HEK293 (cell line): ENCODE data around the gene SLC37A3.
A peak's percentile ranks its signal among the peaks of the same experiment; 100 is the strongest.
"Not testable (repeated sequence)": the region's sequence is repeated elsewhere in the genome, so short reads cannot be mapped to it uniquely, and the experiment has no call there.

Source experiments
- CTCF ChIA-PET: fragments of 350-600 bp; formaldehyde crosslinking; extraction: SDS; loops from one replicate; lab custom pipeline; 2021; ENCODE audit warnings: antibody characterized with exemption; lab: Yijun Ruan, JAX
- POLR2A ChIA-PET: fragments of 300-600 bp; formaldehyde crosslinking; extraction: SDS; loops from one replicate; lab custom pipeline; 2020; ENCODE audit warnings: antibody characterized with exemption, inconsistent platforms; lab: Yijun Ruan, JAX
- H3K27ac ChIP-seq: fragments of 200-500 bp; sonication (Bioruptor generic); 2 replicates; pipeline ENCODE4 v1.5.1; 2014; ENCODE audit warnings: low read depth, low read length, control low read depth, inconsistent platforms; ENCODE audit errors: extremely low read depth
- H3K36me3 ChIP-seq, 2 experiments: fragments of 200-500 bp in 1 of 2; sonication (Bioruptor generic) in 1 of 2; 1 replicate in 1 of 2; 2 replicates in 1 of 2; pipeline ENCODE4 v1.5.1; 2014 to 2017; ENCODE audit warnings: inconsistent platforms in 2 of 2, low read length in 2 of 2; ENCODE audit not compliant: control insufficient read depth in 2 of 2, insufficient read depth in 1 of 2
- H3K4me1 ChIP-seq: fragments of 200-500 bp; sonication (Bioruptor generic); 2 replicates; pipeline ENCODE4 v1.5.1; 2014; ENCODE audit warnings: mild to moderate bottlenecking, low read length, inconsistent platforms; ENCODE audit not compliant: control insufficient read depth, insufficient read depth
- H3K4me3 ChIP-seq: 2 replicates; pipeline ENCODE4 v1.5.1; 2011; ENCODE audit warnings: low read depth, mild to moderate bottlenecking, control low read depth, low read length, moderate library complexity
- H3K9me3 ChIP-seq: fragments of 200-500 bp; sonication (Bioruptor generic); 2 replicates; pipeline ENCODE4 v1.5.1; 2014; ENCODE audit warnings: low read depth, low read length, inconsistent platforms; ENCODE audit not compliant: control insufficient read depth, insufficient read depth
- ZBTB17 ChIP-seq: fragments of 450-650 bp; formaldehyde crosslinking; IDR thresholded peaks from 2 replicates; pipeline ENCODE4 v1.5.1; 2016; ENCODE audit warnings: missing biosample characterization, missing genetic modification characterization
- ZIC2 ChIP-seq: fragments of 450-650 bp; formaldehyde crosslinking; IDR thresholded peaks from 2 replicates; pipeline ENCODE4 v1.5.1; 2016; ENCODE audit warnings: missing biosample characterization, missing genetic modification characterization
- ZNF121 ChIP-seq: fragments of 450-650 bp; formaldehyde crosslinking; IDR thresholded peaks from 2 replicates; pipeline ENCODE4 v1.5.1; 2016; ENCODE audit warnings: missing biosample characterization, missing genetic modification characterization
- ZNF169 ChIP-seq: fragments of 450-650 bp; formaldehyde crosslinking; IDR thresholded peaks from 2 replicates; pipeline ENCODE4 v1.5.1; 2016; ENCODE audit warnings: missing biosample characterization, missing genetic modification characterization
- ZNF37A ChIP-seq: fragments of 450-650 bp; IDR thresholded peaks from 2 replicates; pipeline ENCODE4 v1.5.1; 2018; ENCODE audit warnings: missing biosample characterization, missing genetic modification characterization
- ZNF521 ChIP-seq: fragments of 450-650 bp; formaldehyde crosslinking; IDR thresholded peaks from 2 replicates; pipeline ENCODE4 v1.5.1; 2017; ENCODE audit warnings: missing biosample characterization, mild to moderate bottlenecking, missing genetic modification characterization
- ZNF544 ChIP-seq: fragments of 450-650 bp; formaldehyde crosslinking; IDR thresholded peaks from 2 replicates; pipeline ENCODE4 v1.5.0; 2017; ENCODE audit warnings: missing biosample characterization, missing genetic modification characterization
- TF ChIP-seq, protein P1 (sequence below): fragments of 450-650 bp; formaldehyde crosslinking; IDR thresholded peaks from 2 replicates; pipeline ENCODE4 v1.5.1; 2016; ENCODE audit warnings: missing biosample characterization, missing genetic modification characterization, borderline replicate concordance
- TF ChIP-seq, protein P2 (sequence below): fragments of 450-650 bp; formaldehyde crosslinking; IDR thresholded peaks from 2 replicates; pipeline ENCODE4 v1.5.1; 2016; ENCODE audit warnings: missing biosample characterization, missing genetic modification characterization
- TF ChIP-seq, protein P3 (sequence below): fragments of 450-650 bp; formaldehyde crosslinking; IDR thresholded peaks from 2 replicates; pipeline ENCODE4 v1.5.1; 2016; ENCODE audit warnings: missing biosample characterization, missing genetic modification characterization
- TF ChIP-seq, protein P4 (sequence below): fragments of 450-650 bp; formaldehyde crosslinking; IDR thresholded peaks from 2 replicates; pipeline ENCODE4 v1.5.1; 2017; ENCODE audit warnings: missing biosample characterization, missing genetic modification characterization

SLC37A3 gene

DNA sequence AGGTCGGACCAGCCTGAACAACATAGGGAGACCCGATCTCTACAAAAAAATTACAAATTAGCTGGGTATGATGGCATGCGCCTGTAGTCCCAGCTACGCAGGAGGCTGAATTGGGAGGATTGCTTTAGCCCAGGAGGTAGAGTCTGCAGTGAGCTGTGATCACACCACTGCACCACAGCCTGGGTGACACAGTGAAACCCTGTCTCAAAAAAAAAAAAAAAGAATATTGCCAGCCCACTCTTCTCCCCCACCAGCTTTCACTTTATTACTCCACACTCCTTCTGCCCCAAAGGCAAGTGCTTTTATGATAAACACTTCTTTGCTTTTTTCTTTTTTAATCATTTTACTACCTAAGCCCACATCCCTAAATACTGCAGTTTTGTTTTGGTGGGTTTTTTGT lies 20.3 kb upstream of the SLC37A3 start (continued):
- TF ChIP-seq, protein P1, sequence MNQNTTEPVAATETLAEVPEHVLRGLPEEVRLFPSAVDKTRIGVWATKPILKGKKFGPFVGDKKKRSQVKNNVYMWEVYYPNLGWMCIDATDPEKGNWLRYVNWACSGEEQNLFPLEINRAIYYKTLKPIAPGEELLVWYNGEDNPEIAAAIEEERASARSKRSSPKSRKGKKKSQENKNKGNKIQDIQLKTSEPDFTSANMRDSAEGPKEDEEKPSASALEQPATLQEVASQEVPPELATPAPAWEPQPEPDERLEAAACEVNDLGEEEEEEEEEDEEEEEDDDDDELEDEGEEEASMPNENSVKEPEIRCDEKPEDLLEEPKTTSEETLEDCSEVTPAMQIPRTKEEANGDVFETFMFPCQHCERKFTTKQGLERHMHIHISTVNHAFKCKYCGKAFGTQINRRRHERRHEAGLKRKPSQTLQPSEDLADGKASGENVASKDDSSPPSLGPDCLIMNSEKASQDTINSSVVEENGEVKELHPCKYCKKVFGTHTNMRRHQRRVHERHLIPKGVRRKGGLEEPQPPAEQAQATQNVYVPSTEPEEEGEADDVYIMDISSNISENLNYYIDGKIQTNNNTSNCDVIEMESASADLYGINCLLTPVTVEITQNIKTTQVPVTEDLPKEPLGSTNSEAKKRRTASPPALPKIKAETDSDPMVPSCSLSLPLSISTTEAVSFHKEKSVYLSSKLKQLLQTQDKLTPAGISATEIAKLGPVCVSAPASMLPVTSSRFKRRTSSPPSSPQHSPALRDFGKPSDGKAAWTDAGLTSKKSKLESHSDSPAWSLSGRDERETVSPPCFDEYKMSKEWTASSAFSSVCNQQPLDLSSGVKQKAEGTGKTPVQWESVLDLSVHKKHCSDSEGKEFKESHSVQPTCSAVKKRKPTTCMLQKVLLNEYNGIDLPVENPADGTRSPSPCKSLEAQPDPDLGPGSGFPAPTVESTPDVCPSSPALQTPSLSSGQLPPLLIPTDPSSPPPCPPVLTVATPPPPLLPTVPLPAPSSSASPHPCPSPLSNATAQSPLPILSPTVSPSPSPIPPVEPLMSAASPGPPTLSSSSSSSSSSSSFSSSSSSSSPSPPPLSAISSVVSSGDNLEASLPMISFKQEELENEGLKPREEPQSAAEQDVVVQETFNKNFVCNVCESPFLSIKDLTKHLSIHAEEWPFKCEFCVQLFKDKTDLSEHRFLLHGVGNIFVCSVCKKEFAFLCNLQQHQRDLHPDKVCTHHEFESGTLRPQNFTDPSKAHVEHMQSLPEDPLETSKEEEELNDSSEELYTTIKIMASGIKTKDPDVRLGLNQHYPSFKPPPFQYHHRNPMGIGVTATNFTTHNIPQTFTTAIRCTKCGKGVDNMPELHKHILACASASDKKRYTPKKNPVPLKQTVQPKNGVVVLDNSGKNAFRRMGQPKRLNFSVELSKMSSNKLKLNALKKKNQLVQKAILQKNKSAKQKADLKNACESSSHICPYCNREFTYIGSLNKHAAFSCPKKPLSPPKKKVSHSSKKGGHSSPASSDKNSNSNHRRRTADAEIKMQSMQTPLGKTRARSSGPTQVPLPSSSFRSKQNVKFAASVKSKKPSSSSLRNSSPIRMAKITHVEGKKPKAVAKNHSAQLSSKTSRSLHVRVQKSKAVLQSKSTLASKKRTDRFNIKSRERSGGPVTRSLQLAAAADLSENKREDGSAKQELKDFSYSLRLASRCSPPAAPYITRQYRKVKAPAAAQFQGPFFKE (tag by site-specific recombination), result no peak
- no peak for TF ChIP-seq ZNF169 (tag by site-specific recombination)
- no peak for TF ChIP-seq ZIC2
- TF ChIP-seq, protein P2, sequence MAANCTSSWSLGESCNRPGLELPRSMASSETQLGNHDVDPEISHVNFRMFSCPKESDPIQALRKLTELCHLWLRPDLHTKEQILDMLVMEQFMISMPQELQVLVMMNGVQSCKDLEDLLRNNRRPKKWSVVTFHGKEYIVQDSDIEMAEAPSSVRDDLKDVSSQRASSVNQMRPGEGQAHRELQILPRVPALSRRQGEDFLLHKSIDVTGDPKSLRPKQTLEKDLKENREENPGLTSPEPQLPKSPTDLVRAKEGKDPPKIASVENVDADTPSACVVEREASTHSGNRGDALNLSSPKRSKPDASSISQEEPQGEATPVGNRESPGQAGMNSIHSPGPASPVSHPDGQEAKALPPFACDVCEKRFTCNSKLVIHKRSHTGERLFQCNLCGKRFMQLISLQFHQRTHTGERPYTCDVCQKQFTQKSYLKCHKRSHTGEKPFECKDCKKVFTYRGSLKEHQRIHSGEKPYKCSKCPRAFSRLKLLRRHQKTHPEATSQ (tag by site-specific recombination), result no peak
- TF ChIP-seq ZNF121 (tag by site-specific recombination), result no peak
- TF ChIP-seq ZNF521 (tag by site-specific recombination), result no peak

DNA sequence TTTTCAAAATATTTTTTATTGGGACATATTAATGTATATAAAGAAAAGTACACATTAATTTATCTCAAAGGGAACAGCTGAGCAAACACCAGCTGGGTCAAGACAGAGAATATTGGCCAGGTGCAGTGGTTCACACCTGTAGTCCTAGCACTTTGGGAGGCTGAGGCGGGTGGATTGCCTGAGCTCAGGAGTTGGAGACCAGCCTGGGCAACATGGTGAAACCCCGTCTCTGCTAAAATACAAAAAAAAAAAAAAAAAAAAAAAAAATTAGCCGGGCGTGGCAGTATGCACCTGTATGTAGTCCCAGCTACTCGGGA lies 19.8 kb upstream of the SLC37A3 start:
- POLR2A ChIA-PET, CTCF ChIA-PET, H3K4me1 ChIP-seq, H3K4me3 ChIP-seq, H3K36me3 ChIP-seq, H3K27ac ChIP-seq, H3K9me3 ChIP-seq: not testable (repeated sequence)

DNA sequence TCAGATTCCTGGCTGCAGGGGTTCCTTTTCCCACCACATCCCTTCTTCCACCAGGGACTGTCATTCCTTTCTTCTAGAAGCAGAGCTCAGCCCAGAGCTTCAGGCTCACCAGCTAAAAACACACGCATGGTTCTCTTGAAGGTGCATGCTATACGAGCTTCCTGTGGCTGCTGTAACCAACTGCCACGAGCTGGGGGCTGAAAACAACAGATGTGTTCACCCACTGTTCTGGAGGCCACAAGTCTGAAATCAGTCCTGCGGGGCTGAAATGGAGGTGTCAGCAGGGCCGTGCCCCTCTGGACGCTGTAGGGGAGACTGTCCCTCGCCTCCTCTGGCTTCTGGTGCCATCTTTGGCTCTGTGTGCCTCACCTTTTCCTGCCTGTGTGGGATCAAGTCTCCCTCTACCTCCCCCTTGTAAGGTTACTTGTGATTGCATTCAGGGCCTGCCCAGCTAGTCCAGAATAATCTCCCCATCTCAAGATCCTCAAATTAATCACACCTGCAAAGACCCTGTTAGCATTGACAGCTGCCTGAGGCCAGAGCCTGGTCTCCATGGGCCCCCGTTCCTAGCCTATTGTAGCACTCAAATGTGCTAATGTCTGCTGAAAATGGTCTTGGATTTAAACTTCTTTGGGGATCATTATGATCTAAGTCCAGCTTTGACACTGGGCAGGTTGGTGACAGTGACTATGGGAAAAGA lies 19.3 kb upstream of the SLC37A3 start:
- Histone ChIP-seq H3K9me3 (no peaks in the 10 kb centered on the region), H3K27ac (no peak overlapping the region), H3K4me3 (no peak overlapping the region), H3K36me3 (no peaks in the 10 kb centered on the region), H3K4me1 (no peaks in the 10 kb centered on the region)
- TF ChIP-seq ZBTB17 (tag by site-specific recombination) (0 out of 2 replicates have a peak, but pooled peaks have one; percentile 44), ZNF544 (no peak)
- ChIA-PET CTCF (interaction anchor here (0.6 kb wide), 1 partner anchor 248 kb away, joined by 4 read pairs; no protein-coding TSS in a partner anchor), POLR2A (interaction anchor here (0.6 kb wide), 1 partner anchor 201 kb away, joined by 6 read pairs; no protein-coding TSS in a partner anchor)

DNA sequence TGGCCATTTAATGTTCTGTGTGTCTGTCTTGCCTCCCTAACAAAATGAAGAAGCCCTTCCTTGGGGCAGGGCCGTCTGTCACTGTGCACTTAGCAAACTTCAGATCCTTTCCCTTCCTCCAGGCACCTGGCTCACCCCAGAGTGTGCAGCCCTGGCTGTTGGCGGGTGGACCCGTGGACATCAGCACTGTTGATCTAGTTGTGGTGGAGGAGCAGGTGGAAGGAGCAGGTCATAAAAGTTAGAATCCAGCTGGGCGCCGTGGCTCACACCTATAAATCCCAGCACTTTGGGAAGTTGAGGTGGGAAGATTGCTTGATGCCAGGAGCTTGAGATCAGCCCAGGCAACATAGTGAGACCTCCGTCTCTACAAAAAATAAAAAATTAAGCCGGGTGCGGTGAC lies 18.2 kb upstream of the SLC37A3 start:
- TF ChIP-seq, protein P3, sequence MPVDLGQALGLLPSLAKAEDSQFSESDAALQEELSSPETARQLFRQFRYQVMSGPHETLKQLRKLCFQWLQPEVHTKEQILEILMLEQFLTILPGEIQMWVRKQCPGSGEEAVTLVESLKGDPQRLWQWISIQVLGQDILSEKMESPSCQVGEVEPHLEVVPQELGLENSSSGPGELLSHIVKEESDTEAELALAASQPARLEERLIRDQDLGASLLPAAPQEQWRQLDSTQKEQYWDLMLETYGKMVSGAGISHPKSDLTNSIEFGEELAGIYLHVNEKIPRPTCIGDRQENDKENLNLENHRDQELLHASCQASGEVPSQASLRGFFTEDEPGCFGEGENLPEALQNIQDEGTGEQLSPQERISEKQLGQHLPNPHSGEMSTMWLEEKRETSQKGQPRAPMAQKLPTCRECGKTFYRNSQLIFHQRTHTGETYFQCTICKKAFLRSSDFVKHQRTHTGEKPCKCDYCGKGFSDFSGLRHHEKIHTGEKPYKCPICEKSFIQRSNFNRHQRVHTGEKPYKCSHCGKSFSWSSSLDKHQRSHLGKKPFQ (tag by site-specific recombination), result peak; percentile 64; the same call in 1 of the 2 replicates
- TF ChIP-seq, protein P4, sequence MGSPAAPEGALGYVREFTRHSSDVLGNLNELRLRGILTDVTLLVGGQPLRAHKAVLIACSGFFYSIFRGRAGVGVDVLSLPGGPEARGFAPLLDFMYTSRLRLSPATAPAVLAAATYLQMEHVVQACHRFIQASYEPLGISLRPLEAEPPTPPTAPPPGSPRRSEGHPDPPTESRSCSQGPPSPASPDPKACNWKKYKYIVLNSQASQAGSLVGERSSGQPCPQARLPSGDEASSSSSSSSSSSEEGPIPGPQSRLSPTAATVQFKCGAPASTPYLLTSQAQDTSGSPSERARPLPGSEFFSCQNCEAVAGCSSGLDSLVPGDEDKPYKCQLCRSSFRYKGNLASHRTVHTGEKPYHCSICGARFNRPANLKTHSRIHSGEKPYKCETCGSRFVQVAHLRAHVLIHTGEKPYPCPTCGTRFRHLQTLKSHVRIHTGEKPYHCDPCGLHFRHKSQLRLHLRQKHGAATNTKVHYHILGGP, result no peak
- TF ChIP-seq ZNF37A (tag by site-specific recombination), result no peak
- Histone ChIP-seq H3K9me3 (no peaks in the 10 kb centered on the region), H3K4me3 (no peak overlapping the region), H3K36me3 (no peaks in the 10 kb centered on the region), H3K4me1 (no peaks in the 10 kb centered on the region), H3K27ac (no peak overlapping the region)
- ChIA-PET POLR2A (no interaction called here), CTCF (no interaction called here)
